ENCODE results near the gene DSE. TPM values are rescaled to one million over a fixed set of nuclear protein-coding genes. Genes with fewer than 3 reads are reported as not detected.
A peak's percentile ranks its signal among the peaks of the same experiment; 100 is the strongest.

Gene DSE
- total RNA-seq, 4 donors from 2014 or later = 79.5 to 95.5 (median 81.7) TPM

DNA sequence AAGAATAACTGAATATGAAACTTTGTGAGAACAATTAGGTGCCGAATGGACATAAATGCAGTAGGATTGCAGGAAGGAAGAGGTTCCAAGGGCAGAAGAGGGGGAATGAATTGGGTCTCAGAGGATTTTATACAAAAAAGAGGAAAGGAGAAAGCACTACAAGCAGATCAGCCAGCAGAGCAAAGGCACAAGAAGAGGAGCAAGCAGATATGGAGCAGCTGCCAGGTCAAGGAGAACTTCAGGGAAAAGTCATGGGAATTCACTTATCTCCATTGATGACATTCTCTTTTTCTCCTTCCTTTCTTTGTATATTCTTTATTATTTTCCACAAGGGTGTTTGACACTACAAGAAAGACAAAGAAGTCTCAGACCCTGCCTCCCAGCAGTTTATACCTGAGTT, 9.6 kb downstream of the DSE start:
- WGBS, 2 donors = 56 to 66% methylated on average over 1 of the region's 1 CpG
- Histone ChIP-seq H3K36me3 (no peaks in the 10 kb centered on the region), H3K9me3 (no peaks in the 10 kb centered on the region), H3K4me1 (peaks cover 0 to 49% (median 8%) of the 10 kb centered on the region in 4 donors), H3K27me3 (no peaks in the 10 kb centered on the region), H3K4me3 (no peak overlapping the region), H3K27ac (no peak overlapping the region)
- TF ChIP-seq EP300 (IDR thresholded peaks at IDR 0.05) (no peak), POLR2A (IDR thresholded peaks at IDR 0.05) (no peak)
- TF ChIP-seq, protein P1, sequence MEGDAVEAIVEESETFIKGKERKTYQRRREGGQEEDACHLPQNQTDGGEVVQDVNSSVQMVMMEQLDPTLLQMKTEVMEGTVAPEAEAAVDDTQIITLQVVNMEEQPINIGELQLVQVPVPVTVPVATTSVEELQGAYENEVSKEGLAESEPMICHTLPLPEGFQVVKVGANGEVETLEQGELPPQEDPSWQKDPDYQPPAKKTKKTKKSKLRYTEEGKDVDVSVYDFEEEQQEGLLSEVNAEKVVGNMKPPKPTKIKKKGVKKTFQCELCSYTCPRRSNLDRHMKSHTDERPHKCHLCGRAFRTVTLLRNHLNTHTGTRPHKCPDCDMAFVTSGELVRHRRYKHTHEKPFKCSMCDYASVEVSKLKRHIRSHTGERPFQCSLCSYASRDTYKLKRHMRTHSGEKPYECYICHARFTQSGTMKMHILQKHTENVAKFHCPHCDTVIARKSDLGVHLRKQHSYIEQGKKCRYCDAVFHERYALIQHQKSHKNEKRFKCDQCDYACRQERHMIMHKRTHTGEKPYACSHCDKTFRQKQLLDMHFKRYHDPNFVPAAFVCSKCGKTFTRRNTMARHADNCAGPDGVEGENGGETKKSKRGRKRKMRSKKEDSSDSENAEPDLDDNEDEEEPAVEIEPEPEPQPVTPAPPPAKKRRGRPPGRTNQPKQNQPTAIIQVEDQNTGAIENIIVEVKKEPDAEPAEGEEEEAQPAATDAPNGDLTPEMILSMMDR (IDR thresholded peaks at IDR 0.05) = no peak
- no peak for DNase-seq (ENCODE audit: low spot score in 2 of 2)

DNA sequence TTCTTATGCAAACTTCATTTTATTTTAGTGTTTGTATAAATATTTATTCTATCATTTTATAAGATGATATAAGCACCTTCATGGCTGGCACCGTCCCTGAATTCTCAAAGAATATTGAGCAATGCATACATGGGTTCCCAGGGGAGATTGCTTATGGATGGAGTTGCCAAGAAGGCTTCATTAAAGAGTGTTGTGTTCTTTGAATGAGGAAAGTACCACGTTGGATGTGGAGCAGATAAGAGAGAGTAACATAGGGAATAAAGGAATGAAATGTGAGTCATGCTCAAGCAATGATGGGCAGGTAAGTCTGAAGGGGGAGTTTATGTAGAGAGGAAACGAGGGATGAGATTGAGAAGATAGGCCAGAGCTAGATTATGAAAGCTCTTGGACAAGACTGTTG, 10.3 kb downstream of the DSE start:
- Histone ChIP-seq H3K4me3 (no peak overlapping the region), H3K9me3 (no peaks in the 10 kb centered on the region), H3K27me3 (no peaks in the 10 kb centered on the region), H3K4me1 (peaks cover under 1 to 52% (median 11%) of the 10 kb centered on the region in 4 donors), H3K36me3 (no peaks in the 10 kb centered on the region), H3K27ac (no peak overlapping the region)
- no peak for TF ChIP-seq EP300 (IDR thresholded peaks at IDR 0.05)
- TF ChIP-seq POLR2A (IDR thresholded peaks at IDR 0.05) = no peak
- TF ChIP-seq, protein P1 (IDR thresholded peaks at IDR 0.05) = no peak
- DNase-seq (ENCODE audit: low spot score in 2 of 2) = no peak
- 77 to 81% methylated on average over 3 of the region's 3 CpGs for whole genome bisulfite sequencing, 2 donors

DNA sequence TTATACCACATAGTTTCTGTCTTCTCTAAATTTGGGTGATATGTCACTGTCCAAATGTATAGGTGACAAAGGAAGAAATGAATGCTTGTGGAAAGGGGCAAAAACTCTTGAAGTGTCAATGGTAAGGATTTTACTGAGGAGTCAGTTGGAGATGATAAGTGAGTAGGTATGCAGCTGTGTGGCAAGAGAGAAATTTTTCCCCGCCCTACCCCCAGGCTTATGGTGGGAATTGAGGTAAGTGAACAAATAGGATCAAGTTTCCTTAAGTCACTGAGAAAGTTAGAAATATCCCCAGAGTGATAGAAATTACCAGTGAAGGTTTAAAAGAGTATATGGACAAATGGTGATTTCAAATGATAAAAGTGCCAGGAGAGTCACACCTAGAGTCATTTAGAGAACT, 11.8 kb downstream of the DSE start:
- no peaks in the 10 kb centered on the region for H3K9me3 ChIP-seq
- 96% methylated on average over 1 of the region's 1 CpG for WGBS, 2 donors
- peaks cover 4 to 59% (median 24%) of the 10 kb centered on the region in 4 donors for H3K4me1 ChIP-seq
- H3K27ac ChIP-seq = no peak overlapping the region
- H3K36me3 ChIP-seq = no peaks in the 10 kb centered on the region
- no peak overlapping the region for H3K4me3 ChIP-seq
- TF ChIP-seq, protein P1 (IDR thresholded peaks at IDR 0.05) = no peak
- TF ChIP-seq EP300 (IDR thresholded peaks at IDR 0.05) (no peak), POLR2A (IDR thresholded peaks at IDR 0.05) (no peak)
- no peak for DNase-seq (ENCODE audit: low spot score in 2 of 2)
- H3K27me3 ChIP-seq = no peaks in the 10 kb centered on the region

DNA sequence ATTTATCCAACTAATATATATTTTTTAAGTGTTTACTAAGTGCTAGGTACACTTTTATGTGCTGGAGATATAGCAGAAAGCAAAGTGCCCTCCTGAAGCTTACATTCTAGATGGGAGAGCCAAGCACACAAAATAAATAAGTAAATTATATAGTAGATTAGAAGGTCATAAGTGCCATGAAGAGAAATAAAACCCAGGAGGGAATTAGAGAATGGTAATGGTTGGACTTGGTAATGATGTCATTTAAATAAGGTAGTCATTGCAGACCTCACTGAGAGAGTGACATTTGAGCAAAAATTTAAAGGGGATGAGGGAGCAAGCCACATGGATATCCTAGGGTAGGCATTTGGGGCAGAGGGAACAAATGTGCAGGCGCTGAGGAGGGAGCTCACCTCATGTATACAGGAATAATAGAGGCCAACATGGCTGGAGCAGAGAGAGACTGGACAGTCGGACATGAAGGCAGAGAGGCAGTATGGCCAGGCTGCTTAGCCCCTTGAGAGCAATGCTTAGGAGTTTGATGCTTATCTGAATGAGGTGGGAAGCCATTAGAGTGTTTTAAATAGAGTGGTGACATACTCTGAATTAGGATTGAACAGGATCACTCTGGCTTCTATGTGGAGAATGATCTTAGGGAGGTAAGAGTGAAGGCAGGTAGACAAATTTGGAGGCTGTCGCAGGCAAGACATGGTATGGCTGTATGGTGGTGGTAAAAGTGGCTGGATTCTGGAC, 14.1 kb downstream of the DSE start:
- Histone ChIP-seq H3K4me3 (no peak overlapping the region), H3K27ac (peak overlapping the region in 2 of 4 donors; percentile 30 to 77)

DNA sequence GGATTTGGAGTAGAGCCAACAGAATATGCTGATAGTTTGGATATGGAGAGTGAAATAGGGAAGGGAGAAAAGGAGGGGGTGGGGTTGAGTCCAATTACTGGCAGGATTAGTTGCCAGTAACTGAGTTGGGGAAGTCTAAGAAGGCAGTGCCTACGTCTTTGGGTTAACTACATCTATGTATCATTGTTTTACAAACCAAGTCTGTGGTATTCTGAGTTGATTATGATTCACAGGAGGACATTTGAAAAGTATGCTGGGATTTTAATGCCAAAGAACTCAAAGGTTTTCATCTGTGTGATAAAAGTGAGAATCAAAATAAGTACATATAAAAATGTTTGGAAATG, 14.7 kb downstream of the DSE start:
- TF ChIP-seq EP300 (IDR thresholded peaks at IDR 0.05) (no peak), POLR2A (IDR thresholded peaks at IDR 0.05) (no peak)
- TF ChIP-seq, protein P1 (IDR thresholded peaks at IDR 0.05) = no peak
- Histone ChIP-seq H3K27me3 (no peaks in the 10 kb centered on the region), H3K36me3 (no peaks in the 10 kb centered on the region), H3K4me1 (peaks cover 4 to 70% (median 33%) of the 10 kb centered on the region in 4 donors), H3K27ac (peak overlapping the region in 2 of 4 donors; percentile 30 to 77), H3K9me3 (no peaks in the 10 kb centered on the region), H3K4me3 (no peak overlapping the region)
- DNase-seq (ENCODE audit: low spot score in 2 of 2) = no peak
- 19 to 39% methylated on average over 1 of the region's 1 CpG for WGBS, 2 donors

More for the DNA sequence above, 14.1 kb downstream of the DSE start:
- Histone ChIP-seq H3K27me3 (no peaks in the 10 kb centered on the region), H3K9me3 (no peaks in the 10 kb centered on the region), H3K36me3 (no peaks in the 10 kb centered on the region), H3K4me1 (peaks cover 4 to 70% (median 33%) of the 10 kb centered on the region in 4 donors)
- WGBS, 2 donors = 92 to 93% methylated on average over 3 of the region's 3 CpGs
- TF ChIP-seq, protein P1 (IDR thresholded peaks at IDR 0.05) = no peak
- DNase-seq (ENCODE audit: low spot score in 2 of 2) = no peak
